Measurements from ENCODE around the gene MYH7B.

Gene MYH7B

DNA sequence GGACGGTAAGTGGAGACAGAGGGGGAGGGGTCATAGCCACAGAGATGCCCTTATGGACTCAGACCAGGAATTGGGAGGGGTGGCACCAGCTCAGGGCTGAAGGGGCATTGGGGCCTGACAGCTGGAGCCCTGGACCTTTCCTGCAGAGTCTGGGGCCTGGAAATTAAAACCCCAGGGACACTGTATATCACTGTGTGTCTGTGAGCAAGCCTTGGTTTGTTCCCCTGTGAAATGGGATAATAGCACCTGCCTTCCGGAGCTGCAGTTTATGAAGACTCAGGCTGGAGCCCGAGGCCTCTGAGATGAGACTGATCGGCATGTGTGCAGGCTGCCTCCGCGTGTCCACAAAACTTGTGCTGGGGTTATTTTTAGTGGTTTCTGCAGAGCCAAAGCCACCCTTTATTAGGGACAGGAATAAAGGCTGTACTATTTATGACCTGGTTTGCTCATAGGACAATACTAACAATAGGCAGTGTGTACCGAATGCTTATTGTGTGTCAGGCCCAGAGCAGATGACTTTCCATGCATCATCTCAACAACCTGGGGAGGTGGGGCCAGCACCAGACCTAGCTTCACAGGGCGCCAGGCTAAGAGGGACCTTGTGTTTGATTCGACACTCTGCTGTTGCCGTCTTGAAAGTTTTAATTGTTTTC lies 22.6 kb downstream of the MYH7B start:
- DNase-seq (ENCODE audit: low read depth), result no peak
- H3K4me3 ChIP-seq (ENCODE audit: control insufficient read depth, low read depth, low read length), result no peak overlapping the region
- TF ChIP-seq, protein P1, sequence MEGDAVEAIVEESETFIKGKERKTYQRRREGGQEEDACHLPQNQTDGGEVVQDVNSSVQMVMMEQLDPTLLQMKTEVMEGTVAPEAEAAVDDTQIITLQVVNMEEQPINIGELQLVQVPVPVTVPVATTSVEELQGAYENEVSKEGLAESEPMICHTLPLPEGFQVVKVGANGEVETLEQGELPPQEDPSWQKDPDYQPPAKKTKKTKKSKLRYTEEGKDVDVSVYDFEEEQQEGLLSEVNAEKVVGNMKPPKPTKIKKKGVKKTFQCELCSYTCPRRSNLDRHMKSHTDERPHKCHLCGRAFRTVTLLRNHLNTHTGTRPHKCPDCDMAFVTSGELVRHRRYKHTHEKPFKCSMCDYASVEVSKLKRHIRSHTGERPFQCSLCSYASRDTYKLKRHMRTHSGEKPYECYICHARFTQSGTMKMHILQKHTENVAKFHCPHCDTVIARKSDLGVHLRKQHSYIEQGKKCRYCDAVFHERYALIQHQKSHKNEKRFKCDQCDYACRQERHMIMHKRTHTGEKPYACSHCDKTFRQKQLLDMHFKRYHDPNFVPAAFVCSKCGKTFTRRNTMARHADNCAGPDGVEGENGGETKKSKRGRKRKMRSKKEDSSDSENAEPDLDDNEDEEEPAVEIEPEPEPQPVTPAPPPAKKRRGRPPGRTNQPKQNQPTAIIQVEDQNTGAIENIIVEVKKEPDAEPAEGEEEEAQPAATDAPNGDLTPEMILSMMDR (IDR thresholded peaks at IDR 0.05; ENCODE audit: control insufficient read depth, insufficient read depth, low read depth, low read length, missing control alignments), result no peak

DNA sequence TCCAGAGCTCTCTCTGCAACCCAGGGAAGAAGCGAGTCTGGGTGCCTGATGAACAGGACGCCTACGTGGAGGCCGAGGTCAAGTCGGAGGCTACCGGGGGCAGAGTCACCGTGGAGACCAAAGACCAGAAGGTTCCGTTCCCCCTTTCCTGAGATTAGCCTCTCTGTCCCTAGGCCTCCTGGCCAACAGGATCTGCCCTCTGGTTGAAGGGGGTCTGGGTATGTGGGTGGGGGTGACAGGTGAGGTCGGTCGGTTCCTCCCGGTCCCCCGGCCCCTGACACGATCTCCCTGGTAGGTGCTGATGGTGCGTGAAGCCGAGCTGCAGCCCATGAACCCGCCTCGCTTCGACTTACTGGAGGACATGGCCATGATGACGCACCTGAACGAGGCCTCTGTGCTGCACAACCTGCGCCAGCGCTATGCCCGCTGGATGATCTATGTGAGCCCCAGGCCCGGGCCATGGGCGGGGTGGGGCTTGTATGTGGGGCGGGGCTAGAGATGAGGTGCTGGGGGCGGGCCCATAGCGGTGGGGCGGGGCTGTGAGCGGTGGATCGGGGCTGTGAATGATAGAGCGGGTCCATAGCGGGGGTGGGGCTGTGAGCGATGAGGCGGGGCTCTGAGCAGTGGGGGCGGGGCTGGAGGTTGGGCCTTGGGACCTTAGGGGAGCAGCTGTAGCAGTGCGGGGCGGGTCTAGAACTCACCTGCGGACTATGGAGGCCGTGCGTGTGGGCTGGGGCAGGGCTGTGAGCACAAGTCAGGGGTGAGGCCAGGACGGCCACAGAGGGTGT lies 23.9 kb downstream of the MYH7B start:
- no peak for DNase-seq (ENCODE audit: low read depth)
- TF ChIP-seq, protein P1 (IDR thresholded peaks at IDR 0.05; ENCODE audit: control insufficient read depth, insufficient read depth, low read depth, low read length, missing control alignments), result no peak
- no peak overlapping the region for H3K4me3 ChIP-seq (ENCODE audit: control insufficient read depth, low read depth, low read length)

DNA sequence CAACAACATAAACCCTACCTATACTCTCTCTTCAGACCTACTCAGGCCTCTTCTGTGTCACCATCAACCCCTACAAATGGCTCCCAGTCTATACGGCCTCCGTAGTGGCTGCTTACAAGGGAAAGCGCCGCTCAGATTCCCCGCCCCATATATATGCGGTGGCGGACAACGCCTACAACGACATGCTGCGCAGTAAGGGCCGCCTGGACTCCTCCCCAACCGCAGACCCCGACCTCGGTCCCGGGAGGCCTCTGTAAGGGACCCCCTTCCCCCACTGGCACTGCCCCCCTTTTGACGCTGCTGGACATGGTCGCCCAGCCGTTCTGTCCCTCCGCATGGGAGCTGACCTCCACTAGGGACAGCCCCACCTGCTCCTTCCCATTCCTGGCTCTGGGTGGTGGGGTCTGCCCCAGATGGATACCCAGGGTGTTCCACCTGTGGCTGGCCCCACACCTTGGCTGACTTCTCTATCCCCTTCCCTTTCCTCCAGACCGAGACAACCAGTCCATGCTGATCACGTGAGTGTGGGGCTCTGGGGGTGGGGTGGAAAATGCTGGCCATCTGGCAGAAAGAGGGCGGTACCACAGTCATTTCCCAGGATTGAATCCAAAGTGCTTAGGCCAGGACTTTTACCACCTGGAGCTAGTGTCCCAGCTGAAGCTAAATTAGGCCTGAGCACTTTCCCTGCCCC lies 25.0 kb downstream of the MYH7B start:
- no peak overlapping the region for H3K4me3 ChIP-seq (ENCODE audit: control insufficient read depth, low read depth, low read length)
- no peak for DNase-seq (ENCODE audit: low read depth)
- TF ChIP-seq, protein P1 (IDR thresholded peaks at IDR 0.05; ENCODE audit: control insufficient read depth, insufficient read depth, low read depth, low read length, missing control alignments), result no peak

DNA sequence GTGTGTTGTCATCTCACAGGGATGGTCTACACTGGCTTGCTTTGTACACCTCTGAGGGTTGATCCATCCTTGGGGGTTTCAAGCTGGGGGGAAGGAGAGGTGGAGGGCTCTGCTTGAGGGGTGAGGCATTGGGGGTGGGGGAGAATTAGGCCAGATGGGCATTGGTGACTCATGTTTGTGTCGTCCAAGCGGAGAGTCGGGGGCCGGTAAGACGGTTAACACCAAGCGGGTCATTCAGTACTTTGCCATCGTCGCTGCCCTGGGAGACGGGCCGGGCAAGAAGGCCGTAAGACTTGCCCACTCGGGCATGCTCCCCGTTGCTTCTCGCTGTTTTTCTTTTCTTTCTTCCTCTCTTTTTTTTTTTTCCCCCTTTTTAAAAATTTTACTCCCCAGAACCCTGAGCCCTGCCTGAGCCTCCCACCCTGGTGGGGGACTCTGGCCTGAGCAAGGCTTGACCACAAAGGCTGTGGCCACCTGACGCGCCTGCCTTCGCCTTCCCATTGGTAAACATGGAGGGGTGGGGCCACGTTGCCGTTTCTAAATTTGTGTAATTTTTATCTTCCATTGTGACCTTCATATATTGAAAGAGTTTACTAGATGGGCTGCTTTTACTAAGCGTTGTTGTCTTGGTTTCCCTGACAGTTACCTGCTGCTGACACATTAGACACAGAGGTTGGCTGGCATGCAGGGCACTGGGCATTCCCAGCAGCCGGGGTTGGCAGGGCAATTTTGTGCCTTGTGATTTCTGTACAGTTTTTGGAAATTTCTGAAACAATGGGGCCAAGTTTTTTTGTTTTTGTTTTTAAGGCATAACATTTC lies 26.8 kb downstream of the MYH7B start:
- H3K4me3 ChIP-seq (ENCODE audit: control insufficient read depth, low read depth, low read length), result no peak overlapping the region
- TF ChIP-seq, protein P1 (IDR thresholded peaks at IDR 0.05; ENCODE audit: control insufficient read depth, insufficient read depth, low read depth, low read length, missing control alignments), result no peak
- no peak for DNase-seq (ENCODE audit: low read depth)

DNA sequence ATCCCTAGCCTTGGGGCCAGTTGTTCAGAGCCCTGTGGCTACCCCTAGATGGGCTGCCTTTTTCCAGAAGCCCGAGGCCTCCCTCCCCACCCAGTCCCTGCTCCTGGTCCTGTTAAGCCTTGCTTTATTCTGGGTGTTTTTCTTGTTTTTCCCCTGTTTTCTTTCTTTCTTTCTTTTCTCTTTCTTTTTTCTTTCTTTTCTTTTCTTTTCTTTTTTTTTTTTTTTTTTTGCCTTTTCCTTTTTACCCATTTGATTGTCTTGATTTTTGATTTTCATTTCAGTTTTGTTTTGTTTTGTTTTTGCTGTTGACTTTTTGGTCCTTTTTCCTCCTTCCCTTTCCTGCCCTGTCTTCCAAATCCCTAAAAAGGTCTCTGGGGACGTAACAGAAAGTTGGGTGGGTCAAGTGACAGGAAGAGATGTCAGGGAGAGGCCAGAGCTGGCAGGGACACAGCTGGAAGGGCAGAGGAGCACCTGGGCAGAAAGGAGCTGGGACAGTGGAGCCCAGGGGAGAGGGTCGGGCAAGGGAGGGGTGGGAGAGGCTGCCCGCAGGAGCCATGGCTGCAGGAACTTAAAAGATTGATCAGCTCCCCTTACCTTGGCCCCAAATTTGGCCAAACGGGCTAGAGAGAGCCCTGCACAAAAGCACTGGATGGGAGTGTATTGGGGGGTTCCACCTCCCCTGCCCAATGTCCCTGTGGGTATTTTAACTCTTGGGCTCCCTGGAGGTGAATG lies 27.6 kb downstream of the MYH7B start:
- H3K4me3 ChIP-seq (ENCODE audit: control insufficient read depth, low read depth, low read length), result no peak overlapping the region
- TF ChIP-seq, protein P1 (IDR thresholded peaks at IDR 0.05; ENCODE audit: control insufficient read depth, insufficient read depth, low read depth, low read length, missing control alignments), result no peak
- DNase-seq (ENCODE audit: low read depth), result no peak

Data from AG09309 (cell line).